ENCODE measurements around the gene OVAAL. TPM values are rescaled to one million over a fixed set of nuclear protein-coding genes. Genes with fewer than 3 reads are reported as not detected.

OVAAL gene
- total and polyA plus RNA-seq, 2 of the 8 experiments (the other 6 are each of a cell fraction or from before 2014, with no cell fraction given) = not detected

DNA sequence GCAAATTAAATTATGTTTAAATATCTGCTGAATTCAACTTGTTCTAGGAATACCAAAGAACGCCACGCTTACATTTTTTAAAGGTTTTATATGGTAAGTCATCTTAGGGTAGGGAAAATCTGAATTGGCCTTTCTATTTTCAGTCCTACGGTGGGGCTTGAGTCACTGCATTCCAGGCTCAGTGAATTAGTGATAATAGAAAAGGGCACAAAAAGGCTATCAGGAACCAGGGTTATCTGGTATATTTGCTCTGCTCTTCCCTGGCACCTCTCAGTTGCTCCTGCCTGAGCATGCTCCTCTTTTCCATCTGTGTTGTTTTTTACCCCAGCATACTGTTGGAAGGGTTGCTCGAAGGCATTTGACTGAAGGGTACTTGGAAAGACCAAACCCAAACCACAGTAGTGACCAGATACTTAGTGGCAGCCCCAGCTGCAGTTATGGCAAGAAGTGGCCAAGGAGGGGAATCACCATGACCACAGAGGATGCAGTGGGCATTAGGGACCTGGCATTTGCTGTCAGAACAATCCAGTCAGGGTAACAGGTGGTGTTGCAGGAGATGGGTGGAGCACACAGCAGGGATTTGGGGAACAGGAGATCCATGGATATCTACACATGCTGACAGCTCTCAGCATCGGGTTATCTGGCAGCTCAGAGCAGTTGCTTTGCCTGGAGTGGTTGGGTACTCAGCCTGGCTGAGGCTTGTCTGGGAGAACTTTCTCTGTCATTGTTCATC lies 2.3 kb downstream of the OVAAL start (continued):
- TF ChIP-seq POLR2AphosphoS5 (IDR thresholded peaks at IDR 0.05; ENCODE audit: low read depth, low read length) (no peak), SAP30 (IDR thresholded peaks at IDR 0.05; ENCODE audit: insufficient read depth, insufficient replicate concordance, low read length) (no peak), SIN3A (conservative IDR thresholded peaks at IDR 0.05 in 1 of 2, IDR thresholded peaks at IDR 0.05 in 1 of 2; ENCODE audit: low read depth in 1 of 2, low read length in 2 of 2) (no peak), SP4 (IDR thresholded peaks at IDR 0.05; ENCODE audit: low read length) (no peak), SRF (IDR thresholded peaks at IDR 0.05; ENCODE audit: low read depth, low read length) (no peak), HDAC6 (IDR thresholded peaks at IDR 0.05; ENCODE audit: low read depth, low read length) (no peak), EGR1 (IDR thresholded peaks at IDR 0.05; ENCODE audit: borderline replicate concordance, low read depth, low read length) (no peak), EP300 (IDR thresholded peaks at IDR 0.05; ENCODE audit: borderline replicate concordance in 1 of 2, low read depth in 2 of 2, low read length in 2 of 2) (no peak)
